Suppressor macrophage treated with lipopolysaccharide for 1 hour (primary cell): ENCODE results near the gene CIBAR2.
"Not testable (repeated sequence)": the region's sequence is repeated elsewhere in the genome, so short reads cannot be mapped to it uniquely, and the experiment has no call there.

Experiments used
- DNase-seq, 3 donors: peaks; one replicate each; pipeline ENCODE4 v3.0.0-alpha.2; 2020 to 2022

Gene CIBAR2

DNA sequence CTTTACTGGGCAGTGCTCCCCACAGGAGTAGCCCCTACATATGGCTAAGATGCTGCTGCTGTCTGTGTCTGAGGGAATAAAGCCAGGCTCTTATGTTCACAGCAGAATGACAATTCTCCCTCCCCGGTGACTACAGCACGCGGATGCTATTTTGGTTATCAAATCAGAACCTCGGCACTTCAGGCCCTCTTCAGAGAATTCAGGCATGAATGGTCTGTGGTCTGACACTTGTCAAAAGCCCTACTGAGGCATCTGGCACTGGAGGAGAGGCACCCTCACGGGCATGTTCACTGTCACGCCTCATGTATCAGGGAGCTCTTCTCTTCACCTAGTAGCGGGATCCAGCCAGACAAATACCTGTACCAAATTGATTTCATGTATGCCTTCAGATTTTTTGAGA lies 54.3 kb downstream of the CIBAR2 start:
- DNase-seq, result no peak

DNA sequence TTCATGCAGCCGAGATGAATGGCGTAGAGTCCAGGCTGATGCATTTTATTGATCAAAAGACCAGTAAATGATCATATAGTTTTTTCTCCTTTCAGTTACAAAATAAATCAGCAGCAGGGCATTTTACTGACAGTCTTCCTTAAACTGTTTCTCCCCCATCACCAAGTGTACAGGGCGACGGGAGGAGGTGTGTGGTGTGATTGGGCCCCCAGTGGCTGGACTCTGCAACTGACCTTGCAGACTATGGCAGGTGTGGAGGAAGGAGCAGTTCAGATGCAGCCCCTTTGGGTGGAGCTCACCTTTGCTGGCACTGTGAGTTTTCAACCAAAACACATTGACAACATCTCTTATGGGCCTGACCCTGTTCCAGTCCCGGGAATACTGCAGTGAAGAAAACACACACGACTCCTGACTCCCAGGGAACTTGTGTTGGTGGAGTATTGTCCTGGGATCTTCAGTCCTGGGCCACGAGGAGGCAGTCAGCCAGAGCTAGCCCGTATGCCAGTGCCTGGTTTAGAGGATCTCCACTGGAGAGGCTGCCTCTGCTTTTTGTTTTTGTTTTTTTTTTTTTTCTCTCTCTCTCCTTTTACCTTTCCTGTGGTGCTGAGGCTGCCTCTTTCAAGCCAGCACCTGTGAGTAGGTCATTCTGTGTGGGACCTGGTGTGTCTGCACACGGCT lies 54.9 kb downstream of the CIBAR2 start:
- DNase-seq, result no peak

DNA sequence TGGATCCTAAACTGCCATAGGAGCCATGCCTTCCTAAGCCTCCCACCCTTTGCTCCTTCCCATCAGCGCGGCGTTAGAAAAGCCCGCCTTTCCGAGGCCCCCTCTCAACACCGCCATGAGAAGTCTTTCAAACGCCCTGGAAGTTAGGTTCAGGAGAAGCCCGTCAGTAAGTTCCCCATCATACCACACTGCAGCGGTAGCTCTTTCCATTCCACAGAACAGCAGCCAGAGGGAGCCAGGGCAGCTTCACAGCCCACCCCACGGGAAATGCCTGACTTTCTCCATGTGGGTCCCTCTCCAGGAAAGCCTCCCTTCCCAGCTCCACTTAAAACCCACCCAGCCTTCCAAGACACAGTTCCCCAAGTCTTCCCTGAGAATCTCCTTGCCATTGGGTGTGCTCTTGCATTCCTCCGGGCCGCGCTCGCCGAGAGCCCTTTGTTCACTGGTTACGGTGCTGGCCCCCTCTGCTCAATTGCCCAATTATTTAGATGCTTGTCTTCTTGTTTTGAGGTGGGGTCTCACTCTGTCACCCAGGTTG lies 56.0 kb downstream of the CIBAR2 start:
- DNase-seq, result peak; percentile 57 to 67 (median 63)

DNA sequence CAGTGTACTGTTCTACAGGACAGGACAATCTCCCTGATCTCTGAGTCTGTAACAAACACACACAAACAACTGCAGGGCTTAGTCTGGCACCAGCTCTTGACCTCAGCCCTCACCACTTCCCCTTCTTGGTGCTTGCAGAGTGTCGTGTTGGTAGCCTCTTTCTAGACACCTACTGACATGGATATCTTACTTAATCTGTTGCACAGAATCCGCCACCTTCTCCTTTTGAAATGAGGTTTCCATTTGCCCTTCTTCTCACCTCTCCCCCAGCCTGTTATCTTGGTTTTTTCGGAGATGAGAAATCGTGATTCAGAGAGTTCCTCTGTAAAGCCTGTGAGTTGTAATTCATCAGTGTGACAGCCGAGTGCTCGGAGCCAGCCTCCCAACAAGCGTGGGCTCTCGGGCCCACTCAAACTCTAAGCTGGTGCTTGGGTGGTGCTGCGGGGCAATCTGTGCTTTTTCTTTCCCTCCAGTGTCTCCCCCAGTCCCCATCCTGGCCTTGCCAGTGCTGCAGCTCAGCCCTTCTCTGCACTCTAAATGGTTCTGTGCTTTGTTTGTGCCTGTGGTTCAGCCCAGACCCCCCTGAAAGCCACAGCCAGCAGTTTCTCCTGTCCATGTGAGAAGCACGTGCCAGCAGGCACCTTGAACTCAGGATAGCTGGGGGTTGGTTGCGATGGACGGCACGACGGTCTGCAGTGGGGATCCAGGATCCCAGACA lies 56.6 kb downstream of the CIBAR2 start:
- DNase-seq, result peak; percentile 81 to 86 (median 83)

DNA sequence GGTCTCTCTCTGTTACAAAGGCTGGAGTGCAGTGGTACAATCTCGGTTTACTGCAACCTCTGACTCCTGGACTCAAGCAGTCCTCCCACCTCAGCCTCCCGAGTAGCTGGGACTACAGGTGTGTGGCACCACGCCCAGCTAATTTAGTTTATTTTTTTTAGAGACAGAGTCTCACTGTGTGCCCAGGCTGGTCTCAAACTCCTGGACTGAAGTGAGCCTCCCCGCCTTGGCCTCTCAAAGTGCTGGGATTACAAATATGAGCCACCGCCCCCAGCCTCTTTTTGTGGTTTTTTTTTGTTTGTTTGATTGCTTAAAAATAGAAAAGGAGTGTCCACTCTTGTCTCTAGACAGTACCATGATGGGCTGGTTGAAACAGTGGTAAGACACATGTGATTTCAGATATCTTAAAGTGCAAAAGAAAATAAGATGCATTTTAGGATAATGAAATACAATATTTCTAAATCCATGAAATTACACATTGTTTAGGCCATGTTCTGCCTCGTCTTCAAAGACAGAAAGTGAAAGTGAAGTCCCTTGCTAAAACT lies 57.3 kb downstream of the CIBAR2 start:
- no peak for DNase-seq

DNA sequence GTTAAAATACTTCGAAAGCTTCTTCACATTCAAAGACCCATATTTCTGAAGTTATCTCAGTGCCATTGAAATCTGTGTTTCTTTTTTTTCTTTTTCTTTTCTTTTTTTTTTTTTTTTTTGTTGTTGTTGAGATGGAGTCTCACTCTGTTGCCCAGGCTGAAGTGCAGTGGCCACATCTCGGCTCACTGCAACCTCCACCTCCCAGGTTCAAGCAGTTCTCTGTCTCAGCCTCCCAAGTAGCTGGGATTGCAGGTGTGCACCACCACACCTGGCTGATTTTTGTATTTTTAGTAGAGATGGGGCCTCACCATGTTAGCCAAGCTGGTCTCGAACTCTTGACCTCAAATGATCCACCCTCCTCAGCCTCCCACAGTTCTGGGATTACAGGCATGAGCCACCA lies 58.0 kb downstream of the CIBAR2 start:
- not testable (repeated sequence) for DNase-seq

DNA sequence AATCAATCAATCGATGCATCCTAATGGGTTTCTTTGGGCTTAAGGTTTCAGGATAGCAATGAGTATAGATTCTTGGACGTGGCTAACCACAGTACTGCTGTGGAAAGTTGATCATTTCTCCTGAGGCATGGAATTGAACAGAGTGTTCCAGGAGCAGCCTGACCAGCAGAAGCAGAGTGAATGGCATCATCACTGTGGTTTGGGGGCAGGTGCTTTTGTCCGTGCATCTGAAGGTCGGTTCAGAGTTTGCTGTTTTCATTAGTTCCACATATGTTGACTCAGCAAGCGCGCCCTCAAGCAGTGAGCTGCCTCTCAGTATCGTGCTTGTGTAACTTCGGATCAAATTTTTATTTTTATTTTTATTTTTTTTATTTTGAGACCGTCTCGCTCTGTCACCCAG lies 59.7 kb downstream of the CIBAR2 start:
- DNase-seq, result no peak

DNA sequence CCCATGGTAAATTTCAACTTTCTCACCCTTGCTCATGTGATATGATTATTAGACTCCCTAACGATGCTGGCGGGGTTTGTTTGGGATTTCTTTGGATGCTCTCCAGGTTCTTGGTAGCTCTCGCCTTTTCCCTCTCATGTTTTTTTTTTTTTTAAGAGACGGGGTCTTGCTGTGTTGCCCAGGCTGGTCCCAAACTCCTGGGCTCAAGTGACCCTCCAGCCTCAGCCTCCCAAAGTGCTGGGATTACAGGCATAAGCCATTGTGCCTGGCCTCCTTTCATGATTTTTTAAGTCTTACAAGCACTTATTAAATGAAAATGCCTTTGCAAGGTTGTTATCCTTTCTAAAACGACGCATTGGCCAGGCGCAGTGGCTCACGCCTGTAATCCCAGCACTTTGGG lies 60.6 kb downstream of the CIBAR2 start:
- no peak for DNase-seq

DNA sequence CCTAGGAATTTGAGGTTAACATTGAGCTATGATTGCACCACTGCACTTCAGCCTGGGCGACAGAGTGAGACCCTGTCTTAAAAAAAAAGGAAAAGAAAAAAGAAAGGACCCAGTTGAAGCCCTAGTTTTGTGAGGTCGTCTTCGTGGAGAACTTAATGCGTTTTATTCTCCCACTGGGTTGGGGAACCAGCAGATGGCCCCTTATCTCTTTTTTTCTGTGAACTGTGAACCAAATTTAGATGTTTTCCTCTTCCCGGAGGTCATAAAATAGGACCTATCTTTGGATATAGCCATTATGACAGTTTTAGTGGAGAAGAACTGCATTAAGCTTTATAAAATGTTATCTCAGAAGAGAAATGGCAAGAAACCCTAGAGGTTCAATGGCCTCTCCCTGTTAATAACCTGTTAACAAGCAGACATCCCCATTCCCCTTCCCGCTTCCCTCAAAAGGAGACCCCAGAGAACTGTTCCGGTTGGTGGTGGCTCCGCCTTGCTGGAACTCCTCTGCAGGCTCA lies 61.1 kb downstream of the CIBAR2 start:
- no peak for DNase-seq

DNA sequence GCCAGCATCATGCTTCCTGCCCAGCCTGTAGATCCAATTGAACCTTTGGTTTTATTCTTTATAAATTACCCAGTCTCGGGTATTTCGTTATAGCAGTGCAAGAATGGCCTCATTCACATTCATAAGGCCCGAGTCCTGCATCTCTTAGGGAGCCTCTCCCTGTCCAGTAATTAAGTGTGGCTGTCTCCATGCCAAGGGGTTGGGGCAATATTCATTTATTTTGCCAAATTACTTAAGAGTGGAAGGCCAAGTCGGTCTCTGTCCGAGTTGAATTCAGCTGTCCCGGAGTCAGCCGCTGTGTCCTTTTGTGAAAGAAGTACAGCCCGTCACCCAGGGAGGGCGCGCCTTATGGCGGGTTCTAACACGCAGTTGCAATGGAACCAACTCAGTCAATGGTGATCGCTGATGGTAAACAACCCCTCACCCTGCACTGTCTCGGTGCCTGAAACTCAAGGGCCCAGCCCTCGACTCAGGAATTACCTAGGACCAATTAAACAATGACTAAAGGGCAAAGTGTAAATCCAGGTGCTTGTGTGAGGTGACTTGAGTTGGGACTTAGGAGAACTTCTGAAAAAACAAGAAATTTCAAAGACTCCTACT lies 62.5 kb downstream of the CIBAR2 start:
- DNase-seq, result no peak

DNA sequence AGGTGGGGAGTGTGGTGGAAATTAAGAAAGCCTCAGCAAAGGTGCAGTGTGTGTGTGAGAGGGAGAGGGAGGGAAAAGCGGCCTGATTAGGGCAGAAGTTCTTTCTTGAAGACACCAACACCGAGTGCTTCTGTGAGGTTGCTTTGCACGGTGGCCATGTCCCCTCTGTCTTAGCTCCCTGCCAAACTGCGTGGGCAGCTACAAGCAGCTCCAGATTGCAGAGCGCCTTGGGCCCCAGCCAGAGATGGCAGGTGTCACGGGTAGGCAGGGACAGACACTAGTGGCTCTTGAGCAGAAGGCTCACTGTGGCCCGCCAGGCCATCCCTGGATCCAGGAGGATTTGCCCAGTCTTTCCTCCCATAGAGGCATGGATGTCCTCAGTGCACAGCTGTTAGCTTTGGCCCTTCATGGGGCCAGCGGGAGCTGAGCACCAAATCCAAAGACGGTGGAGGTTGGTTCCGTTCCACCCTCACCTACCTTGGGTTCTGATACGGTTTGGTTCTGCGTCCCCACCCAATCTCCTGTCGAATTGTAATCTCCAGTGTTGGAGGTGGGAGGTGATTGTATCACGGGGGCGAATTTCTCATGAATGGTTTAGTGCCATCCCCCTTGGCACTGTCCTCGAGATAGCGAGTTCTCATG lies 63.2 kb downstream of the CIBAR2 start:
- no peak for DNase-seq
